ENCODE results near the gene NANS. TPM values are rescaled to one million over a fixed set of nuclear protein-coding genes. Genes with fewer than 3 reads are reported as not detected.
"Not testable (repeated sequence)": the region's sequence is repeated elsewhere in the genome, so short reads cannot be mapped to it uniquely, and the experiment has no call there.

NANS gene
- total RNA-seq, 1 experiment from 2014 or later, result 48.9 TPM

DNA sequence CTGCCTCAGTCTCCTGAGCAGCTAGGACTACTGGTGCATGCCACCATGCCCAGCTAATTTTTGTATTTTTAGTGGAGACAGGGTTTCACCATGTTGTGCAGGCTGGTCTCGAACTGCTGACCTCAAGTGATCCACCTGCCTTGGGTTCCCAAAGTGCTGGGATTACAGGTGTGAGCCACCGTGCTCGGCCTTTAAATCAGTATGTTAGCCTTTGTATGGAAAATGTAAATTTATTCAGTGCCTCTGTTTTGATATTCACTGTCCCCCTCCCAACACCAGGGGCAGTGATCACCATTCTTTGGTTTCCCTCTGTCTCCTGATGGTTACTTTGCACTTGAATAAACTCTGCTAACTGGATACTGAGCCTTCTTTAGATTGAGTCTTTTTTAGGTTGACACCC lies 34.1 kb downstream of the NANS start:
- intact Hi-C loops (cut with micrococcal nuclease); H3K9me2 ChIP-seq (ENCODE audit: insufficient read depth); H3K27me3 ChIP-seq (ENCODE audit: insufficient read depth, low read length): not testable (repeated sequence)

More for the DNA sequence above, 34.1 kb downstream of the NANS start:
- ATAC-seq; CTCF ChIA-PET; H3K9ac ChIP-seq (ENCODE audit: low read length); H3K27ac ChIP-seq (ENCODE audit: low read depth, low read length); H3K4me2 ChIP-seq (ENCODE audit: low read length); DNase-seq (ENCODE audit: low read depth, low spot score); H3K4me1 ChIP-seq (ENCODE audit: control insufficient read depth in 1 of 2, insufficient read depth in 2 of 2, low read length in 2 of 2); POLR2A ChIA-PET; H3K79me2 ChIP-seq (ENCODE audit: insufficient read depth, low read length); H3K36me3 ChIP-seq (ENCODE audit: control insufficient read depth in 1 of 2, insufficient read depth in 2 of 2, low read length in 2 of 2); H4K20me1 ChIP-seq (ENCODE audit: insufficient read depth); H2AFZ ChIP-seq (ENCODE audit: low read depth, low read length, poor library complexity, severe bottlenecking); H3K9me3 ChIP-seq (ENCODE audit: control insufficient read depth in 1 of 2, insufficient read depth in 1 of 2, low read depth in 1 of 2, low read length in 2 of 2); BruUV-seq (replicated peaks); RAD21 ChIA-PET (ENCODE audit: low non-redundant PET in 1 of 2, low total read pairs in 2 of 2, uncharacterized antibody in 2 of 2, unreplicated experiment in 2 of 2); H3K4me3 ChIP-seq (replicated peaks in 1 of 2; ENCODE audit: low read depth in 1 of 2, low read length in 2 of 2): not testable (repeated sequence)
- TF ChIP-seq CTCF (IDR thresholded peaks at IDR 0.05 in 2 of 3, conservative IDR thresholded peaks at IDR 0.05 in 1 of 3; ENCODE audit: borderline replicate concordance in 1 of 3, insufficient read depth in 1 of 3, low read depth in 2 of 3, low read length in 2 of 3), result peak in 1 of 3 experiments; percentile 34; a peak in 1 of 6 replicates

Measured in HCT116 (cell line).